Body of pancreas (tissue), 4 donors: ENCODE data around the gene PROM2.

Source experiments
- POLR2A ChIP-seq, 3 donors: fragments of 450-650 bp; IDR thresholded peaks; one replicate each; pipeline ENCODE4 v1.6.1; 2016; ENCODE audit warnings: antibody characterized with exemption in 3 of 3, mild to moderate bottlenecking in 2 of 3
- TF ChIP-seq, protein P1 (sequence below), 7 experiments: fragments of 450-650 bp in 4 of 7; fragments of 200-600 bp in 3 of 7; sonication (generic) in 3 of 7; IDR thresholded peaks; one replicate each; pipeline ENCODE4 v1.5.1; 2016 to 2019; ENCODE audit warnings: antibody characterized with exemption in 7 of 7

DNA sequence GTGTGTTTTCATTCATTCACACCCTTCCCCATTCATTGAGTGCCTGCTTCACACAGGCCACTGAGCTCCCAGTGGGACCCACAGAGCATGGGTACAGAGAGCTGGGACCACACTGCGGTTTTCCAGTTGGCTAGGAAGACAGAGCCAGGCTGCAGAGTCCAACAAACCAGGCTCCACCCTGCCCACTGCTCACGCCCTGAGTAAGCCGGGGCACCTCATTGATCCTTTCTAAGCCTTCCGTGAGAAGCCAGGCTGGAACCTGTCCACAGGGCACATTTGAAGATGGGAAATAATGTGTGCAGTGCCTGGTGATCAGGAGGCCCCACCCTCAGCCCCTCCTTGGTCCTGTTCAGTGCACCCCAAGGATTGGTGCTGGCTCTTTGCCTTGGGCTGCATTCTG is 36.4 kb downstream of the PROM2 start:
- TF ChIP-seq, protein P1, sequence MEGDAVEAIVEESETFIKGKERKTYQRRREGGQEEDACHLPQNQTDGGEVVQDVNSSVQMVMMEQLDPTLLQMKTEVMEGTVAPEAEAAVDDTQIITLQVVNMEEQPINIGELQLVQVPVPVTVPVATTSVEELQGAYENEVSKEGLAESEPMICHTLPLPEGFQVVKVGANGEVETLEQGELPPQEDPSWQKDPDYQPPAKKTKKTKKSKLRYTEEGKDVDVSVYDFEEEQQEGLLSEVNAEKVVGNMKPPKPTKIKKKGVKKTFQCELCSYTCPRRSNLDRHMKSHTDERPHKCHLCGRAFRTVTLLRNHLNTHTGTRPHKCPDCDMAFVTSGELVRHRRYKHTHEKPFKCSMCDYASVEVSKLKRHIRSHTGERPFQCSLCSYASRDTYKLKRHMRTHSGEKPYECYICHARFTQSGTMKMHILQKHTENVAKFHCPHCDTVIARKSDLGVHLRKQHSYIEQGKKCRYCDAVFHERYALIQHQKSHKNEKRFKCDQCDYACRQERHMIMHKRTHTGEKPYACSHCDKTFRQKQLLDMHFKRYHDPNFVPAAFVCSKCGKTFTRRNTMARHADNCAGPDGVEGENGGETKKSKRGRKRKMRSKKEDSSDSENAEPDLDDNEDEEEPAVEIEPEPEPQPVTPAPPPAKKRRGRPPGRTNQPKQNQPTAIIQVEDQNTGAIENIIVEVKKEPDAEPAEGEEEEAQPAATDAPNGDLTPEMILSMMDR (IDR thresholded peaks at IDR 0.05) = no peak
- TF ChIP-seq POLR2A (IDR thresholded peaks at IDR 0.05) = no peak
